Stimulated activated CD4-positive, alpha-beta T cell treated with anti-CD3 and anti-CD28 coated beads, TNF-alpha, amount 100 ng/mL, for 1 hour (primary cell): ENCODE data around the gene PIK3R5.

Experiments used
- DNase-seq, 3 donors: peaks; one replicate each; pipeline ENCODE4 v3.0.0-alpha.2; 2020; ENCODE audit warnings: low read depth in 3 of 3, low spot score in 1 of 3

PIK3R5 gene

GRCh38 chr17:8955021-8955959 is 10.2 kb downstream of the PIK3R5 start:
- no peak for DNase-seq

- peak in 2 of 3 donors; percentile 58 to 62 for DNase-seq
Measured at GRCh38 chr17:8954339-8954738, 11.2 kb downstream of the PIK3R5 start.

- no peak for DNase-seq
Measured at GRCh38 chr17:8953156-8953885, 12.2 kb downstream of the PIK3R5 start.

GRCh38 chr17:8952191-8952590 is 13.3 kb downstream of the PIK3R5 start:
- no peak for DNase-seq

- no peak for DNase-seq
Measured at GRCh38 chr17:8951206-8951605, 14.3 kb downstream of the PIK3R5 start.

DNA sequence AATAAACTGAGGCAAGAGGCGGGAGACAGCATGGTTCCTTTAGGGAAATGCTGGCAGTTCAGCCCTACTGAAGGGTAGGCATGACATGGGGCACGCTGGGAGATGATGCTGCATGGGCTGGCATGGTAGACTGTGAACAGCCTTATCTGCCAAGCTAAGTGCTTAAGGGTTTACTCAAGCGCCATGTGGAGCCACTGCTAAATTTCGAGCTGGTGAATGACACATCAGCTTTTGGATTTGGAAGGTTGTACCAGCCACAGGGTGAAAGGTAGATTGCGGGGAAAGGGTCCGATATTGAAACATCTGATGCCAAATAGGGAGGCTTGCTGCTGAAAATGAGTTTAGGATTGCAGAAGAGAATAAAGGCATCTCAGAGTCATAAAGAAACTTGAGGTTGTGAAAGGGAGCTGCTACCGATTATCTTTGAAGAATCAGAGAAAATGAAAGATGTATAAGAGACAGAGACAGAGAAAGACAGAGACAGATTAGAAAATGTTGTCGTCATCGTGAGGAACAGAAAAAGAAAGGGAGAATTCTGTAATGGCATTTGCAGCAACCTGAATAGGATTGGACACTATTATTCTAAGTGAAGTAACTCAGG is 16.3 kb downstream of the PIK3R5 start:
- DNase-seq: no peak

DNA sequence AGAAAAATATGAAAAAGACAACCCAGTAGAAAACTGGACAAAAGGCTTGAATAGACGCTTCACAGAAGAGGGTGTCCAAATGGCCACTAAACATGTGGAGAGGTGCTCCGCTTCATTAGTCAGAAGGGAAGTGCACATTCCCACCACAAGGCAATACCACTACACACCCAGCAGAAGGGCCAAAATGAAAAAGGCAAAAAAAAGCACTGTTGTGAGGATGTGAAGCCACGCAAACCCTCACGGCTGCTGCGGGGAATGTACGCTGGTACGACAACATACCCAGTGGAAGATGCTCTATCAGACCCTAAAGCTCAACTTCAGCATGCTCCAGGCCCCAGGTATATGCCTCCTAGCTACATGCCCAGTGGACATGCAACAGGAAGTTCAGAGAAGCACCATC is 17.0 kb downstream of the PIK3R5 start:
- no peak for DNase-seq

- DNase-seq: no peak
Measured at GRCh38 chr17:8947201-8947600, 18.3 kb downstream of the PIK3R5 start.

DNA sequence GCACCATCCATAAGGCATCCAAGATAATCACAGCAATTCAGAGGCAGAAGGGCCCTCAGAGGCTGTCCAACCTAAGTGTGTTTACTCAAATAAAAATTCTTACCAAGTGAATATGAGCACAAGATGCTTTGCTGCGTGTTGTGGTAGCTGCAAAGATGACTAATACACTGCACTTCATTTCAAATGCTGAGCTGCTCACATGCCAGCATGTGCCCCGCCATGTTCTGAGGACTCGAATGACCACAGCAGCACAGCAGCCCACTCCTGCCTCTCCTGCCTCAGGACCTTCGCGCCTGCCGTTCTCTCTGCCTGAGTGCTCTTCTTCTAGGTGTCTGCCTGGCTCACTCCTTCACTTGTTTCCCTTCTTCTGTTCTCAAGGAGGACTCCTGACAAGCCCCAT is 19.0 kb downstream of the PIK3R5 start:
- no peak for DNase-seq

GRCh38 chr17:8946071-8946470 is 19.4 kb downstream of the PIK3R5 start:
- DNase-seq: no peak

DNA sequence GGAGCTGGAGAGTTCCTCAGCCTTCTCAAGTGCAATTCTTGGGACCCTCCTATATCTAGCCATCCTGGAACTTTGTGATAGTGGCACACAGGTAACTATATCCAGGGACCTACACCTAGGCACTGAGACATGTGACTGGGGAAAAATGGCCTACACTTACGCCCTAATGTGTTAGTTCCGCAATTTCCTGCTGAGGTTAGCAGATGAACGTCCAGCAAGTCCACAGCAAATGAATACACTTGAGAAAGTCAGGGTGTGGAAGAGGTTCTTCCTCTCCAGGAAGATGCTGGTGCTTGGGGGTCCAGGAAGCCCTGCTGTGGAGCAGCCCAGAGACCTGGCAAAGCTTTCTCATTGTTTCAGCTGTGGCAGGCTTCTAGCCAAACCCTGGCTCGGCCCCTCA is 20.8 kb downstream of the PIK3R5 start:
- DNase-seq: no peak

DNA sequence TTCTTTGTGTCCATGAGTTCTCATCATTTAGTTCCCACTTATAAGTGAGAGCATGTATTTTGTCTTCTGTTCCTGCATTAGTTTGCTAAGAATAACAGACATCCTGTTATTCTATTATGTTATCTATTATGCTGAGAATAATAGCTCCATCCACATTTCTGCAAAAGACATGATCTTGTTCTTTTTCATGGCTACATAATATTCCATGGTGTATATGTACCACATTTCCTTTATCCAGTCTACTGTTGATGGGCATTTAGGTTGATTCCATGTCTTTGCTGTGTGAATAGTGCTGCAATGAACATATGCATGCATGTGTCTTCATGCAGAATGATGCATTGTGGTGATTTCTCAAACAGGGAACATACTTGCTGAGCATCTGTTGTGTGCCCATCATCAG is 21.4 kb downstream of the PIK3R5 start:
- no peak for DNase-seq

DNA sequence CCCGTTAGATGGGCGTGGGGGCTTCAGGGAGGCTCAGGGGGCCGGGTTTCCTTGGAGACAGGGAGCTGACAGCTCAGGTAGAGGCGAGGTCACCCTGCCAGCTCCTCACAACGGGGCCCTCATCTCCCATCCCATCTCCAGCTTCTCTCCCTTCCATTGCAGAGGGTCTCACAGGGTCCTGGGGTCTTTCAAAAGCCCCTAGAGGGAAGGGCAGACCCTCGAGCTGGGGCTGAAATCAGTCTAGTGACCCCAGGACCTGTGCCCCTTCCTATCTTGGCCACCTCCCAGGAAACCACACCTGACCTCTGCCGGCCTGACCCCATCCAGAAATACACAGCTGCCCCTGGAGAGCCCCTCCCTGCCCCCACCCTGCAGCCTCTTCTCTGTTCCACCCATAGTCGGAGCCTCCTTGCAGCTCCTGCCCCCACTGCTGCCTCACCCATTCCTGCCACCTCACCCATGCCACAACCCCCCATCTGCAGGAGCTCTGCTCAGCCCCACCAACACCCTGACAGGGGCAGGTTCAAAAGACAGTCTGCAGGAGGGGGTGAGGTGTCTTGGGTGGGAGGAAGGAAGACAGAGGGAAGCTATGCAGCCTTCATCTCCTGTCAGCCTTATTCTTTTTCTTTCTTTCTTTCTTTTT is 23.4 kb downstream of the PIK3R5 start:
- no peak for DNase-seq

- no peak for DNase-seq
Measured at GRCh38 chr17:8941520-8941919, 24.0 kb downstream of the PIK3R5 start.

GRCh38 chr17:8940866-8941471 is 24.5 kb downstream of the PIK3R5 start:
- no peak for DNase-seq

GRCh38 chr17:8939496-8940334 is 25.8 kb downstream of the PIK3R5 start:
- DNase-seq: no peak

DNA sequence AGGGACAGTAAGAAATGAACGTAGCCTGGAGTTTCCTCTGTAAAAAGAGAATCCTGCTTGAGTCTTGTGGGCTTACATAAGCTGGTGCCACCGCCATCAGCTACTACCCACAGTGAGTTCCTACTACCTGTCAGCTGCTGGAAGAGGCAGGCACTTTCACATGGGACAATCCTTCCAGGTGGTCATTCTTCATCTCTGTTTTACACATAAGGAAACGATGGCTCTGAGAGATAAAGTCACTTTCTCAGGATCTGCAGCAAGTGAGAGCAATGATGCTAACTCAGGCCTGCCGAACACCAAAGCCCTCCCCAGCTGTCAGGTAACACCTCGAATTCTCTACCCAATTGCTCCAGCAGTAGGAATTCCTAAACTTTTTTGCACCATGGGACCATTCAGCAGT is 26.6 kb downstream of the PIK3R5 start:
- DNase-seq: no peak

- DNase-seq: no peak
Measured at GRCh38 chr17:8935191-8935590, 30.3 kb downstream of the PIK3R5 start.

GRCh38 chr17:8934346-8934745 is 31.2 kb downstream of the PIK3R5 start:
- no peak for DNase-seq

DNA sequence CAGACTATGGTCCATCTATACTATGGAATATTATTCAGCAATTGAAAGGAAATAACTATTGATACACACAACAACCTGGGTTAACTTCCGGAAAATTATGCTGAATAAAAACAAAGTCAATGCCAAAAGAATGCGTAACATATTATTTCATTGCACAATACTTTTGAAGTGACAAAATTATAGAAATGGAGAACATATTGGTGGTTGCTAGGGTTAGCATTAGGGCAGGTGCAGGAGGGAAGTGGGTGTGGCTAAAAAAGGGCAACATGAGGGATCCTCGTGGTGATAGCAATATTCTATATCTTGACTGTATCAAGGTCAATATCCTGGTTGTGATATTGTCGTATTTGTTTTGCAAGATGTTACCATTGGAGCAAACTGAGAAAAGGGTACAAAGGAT is 34.9 kb downstream of the PIK3R5 start:
- no peak for DNase-seq
